GM19468 (cell line): ENCODE results near the gene PGRMC1.
"Not testable (repeated sequence)": the region's sequence is repeated elsewhere in the genome, so short reads cannot be mapped to it uniquely, and the experiment has no call there.

Experiments used
- ATAC-seq: cut with Tn5 transposase; IDR thresholded peaks from one replicate; pipeline ENCODE4 v1.9.1; 2021; ENCODE audit warnings: mild to moderate bottlenecking, moderate library complexity, moderate number of reproducible peaks; ENCODE audit not compliant: unreplicated experiment; ENCODE audit errors: extremely low read depth

Gene PGRMC1

GRCh38 chrX:119230850-119231249, 5.2 kb upstream of the PGRMC1 start:
- ATAC-seq = no peak

DNA sequence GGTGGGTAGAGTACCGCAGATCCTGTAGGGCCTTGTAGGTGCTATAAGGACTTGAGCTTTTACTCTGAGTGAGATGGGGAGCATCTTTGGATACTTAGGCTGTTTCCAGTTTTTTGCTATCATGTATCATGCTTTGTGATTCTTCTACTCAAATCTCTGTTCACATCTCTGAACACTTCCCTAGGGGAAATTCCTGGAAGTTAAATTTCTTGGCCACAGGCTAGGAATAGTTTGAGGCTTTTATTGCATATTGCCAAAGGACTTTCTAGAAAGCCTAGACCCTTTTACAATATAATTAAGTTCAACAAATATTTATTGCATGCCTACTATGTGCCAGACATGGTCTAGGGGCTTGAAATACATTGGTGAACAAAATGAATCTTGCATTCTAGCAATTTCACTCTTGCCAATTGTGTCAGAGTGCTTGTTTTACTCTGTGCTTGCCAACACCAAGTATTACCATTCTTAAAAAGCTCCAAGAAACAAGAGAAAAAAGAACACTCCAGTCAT, 4.1 kb upstream of the PGRMC1 start:
- no peak for ATAC-seq

DNA sequence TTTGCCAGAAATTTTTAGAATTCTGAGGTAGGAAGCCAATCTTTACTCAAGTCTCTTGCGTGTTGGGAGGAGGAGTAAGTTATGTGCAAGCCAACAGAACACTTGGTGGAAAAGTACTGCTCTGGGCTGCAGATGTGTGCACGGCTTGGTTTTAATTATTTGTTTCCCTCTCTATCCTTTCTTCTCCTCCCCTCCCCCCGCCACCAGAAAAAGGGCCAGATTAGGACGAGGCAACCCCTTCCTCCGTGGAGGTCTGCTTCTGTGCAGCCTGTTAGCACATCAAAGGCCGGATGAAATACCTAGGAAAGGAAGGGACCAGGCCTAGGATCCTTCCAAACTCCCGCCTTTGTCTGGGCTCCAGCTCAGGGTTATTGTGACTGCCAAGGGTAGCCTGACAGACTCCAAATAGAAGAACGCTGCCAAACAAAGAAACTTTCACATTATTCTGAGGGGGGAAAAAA, 1.0 kb upstream of the PGRMC1 start:
- ATAC-seq = no peak

- ATAC-seq = no peak
Measured at GRCh38 chrX:119236623-119237561, 807 bp downstream of the PGRMC1 start.

- ATAC-seq = no peak
Measured at GRCh38 chrX:119237562-119237942, 1.5 kb downstream of the PGRMC1 start.

GRCh38 chrX:119238557-119238956, 2.5 kb downstream of the PGRMC1 start:
- no peak for ATAC-seq

- ATAC-seq = no peak
Measured at GRCh38 chrX:119240356-119240755, 4.3 kb downstream of the PGRMC1 start.

- no peak for ATAC-seq
Measured at GRCh38 chrX:119247702-119248101, 11.6 kb downstream of the PGRMC1 start.

- ATAC-seq = no peak
Measured at GRCh38 chrX:119249891-119250290, 13.8 kb downstream of the PGRMC1 start.

- ATAC-seq = no peak
Measured at GRCh38 chrX:119251386-119251785, 15.3 kb downstream of the PGRMC1 start.

DNA sequence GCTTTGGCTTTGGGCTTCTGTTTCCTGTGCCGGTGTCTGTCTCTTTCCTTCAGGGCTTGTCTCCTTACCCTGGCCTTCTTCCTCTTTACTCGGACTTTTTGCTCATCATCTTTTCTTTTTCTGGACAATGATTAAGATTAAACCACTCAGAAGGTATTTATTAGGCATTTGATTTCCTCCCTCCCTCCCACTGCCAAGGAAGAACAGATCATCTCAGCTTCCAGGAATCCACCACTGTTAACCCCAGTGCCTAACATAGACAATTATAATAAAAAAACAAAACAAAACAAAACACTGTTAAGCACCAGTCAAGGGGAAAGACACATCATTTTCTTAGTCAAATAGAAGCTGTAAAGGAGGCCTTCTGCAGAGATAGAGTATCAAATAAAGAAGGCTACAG, 16.6 kb downstream of the PGRMC1 start:
- ATAC-seq = no peak

DNA sequence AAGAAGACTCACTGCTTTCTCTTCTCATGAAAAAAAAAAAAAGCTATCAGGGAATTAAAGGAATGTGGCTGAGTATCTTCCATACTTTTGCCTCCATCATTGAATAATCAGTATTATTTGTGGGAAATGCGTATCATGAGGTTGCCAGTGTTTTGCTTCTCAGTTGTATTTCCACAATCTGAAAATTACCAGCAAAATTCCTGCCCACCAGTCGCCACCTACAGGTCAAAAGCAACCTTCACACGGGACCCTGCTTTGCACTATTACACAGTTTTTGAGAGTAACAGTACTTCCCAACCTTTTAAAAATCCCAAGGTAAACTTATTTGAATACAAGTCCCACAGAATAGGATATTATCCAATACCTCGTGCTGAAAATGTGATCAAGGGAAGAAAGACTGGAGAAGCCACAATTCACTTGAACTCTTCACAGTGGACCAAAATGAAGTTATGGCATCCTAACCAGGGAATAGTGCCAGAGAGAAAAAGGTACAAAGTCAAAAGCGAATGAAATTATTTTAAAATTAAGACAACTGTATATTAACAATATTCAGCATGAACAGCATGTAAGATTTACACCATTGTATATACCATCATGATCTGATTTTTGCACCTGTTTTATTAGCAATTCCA, 30.4 kb downstream of the PGRMC1 start:
- no peak for ATAC-seq

- not testable (repeated sequence) for ATAC-seq
Measured at GRCh38 chrX:119267115-119267514, 31.0 kb downstream of the PGRMC1 start.

- no peak for ATAC-seq
Measured at GRCh38 chrX:119272882-119273419, 36.9 kb downstream of the PGRMC1 start.

DNA sequence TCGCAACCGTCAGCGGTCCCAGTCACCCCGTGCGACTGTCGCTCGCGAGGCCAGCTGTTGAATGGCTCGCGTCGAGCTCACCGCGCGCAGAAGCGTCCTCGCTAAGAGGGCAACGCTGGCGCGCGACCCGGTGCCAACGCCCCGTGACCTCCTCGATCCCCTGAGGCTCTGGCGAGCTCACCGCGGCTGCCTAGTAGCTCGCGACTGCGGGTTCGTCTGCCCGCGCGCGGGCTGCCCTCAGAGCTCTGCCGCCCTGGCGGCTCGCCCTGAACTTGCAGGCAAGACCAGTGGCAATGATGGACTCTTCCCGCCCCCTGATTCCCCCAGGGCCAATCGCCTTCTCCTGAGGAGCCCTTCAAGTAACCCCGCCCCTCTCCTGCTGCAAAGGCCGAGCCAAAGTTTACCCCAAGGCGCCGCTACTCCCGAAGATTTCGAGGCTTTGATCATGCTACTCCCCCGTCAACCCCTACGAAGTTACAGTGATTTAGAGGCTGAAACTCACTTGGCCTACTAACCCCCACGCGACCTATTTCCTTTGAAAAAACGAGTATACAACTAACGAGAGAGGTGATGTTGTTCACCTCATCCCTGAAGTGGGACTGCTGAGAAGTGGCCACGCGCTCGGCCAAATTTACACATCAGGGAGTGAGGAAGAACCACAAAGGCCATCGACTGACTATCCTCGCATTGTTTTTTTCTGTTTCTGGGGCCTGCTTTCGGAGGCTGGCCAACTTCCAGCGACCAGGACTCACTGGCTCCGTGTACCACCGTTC, 37.5 kb downstream of the PGRMC1 start:
- no peak for ATAC-seq

GRCh38 chrX:119282347-119282746, 46.3 kb downstream of the PGRMC1 start:
- ATAC-seq = not testable (repeated sequence)

- ATAC-seq = no peak
Measured at GRCh38 chrX:119288890-119289393, 52.9 kb downstream of the PGRMC1 start.

DNA sequence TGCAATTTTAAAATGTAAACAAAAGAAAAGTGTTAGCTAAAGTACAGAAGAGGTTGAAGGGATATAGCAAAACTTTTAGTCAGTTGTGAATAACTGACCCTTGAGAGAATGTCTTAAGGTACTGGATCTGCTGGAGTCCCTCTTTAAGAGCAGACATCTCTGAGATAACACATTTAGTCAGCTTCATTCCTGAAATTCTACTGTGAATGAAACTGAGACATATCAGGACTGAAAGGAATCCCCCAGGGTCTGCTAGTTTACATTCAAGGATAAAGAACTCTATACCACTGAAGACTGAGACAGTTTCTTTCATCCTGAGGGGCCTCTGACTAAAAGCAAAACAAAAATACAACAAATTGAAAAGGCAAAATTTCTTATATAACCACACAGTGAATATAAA, 54.4 kb downstream of the PGRMC1 start:
- no peak for ATAC-seq

DNA sequence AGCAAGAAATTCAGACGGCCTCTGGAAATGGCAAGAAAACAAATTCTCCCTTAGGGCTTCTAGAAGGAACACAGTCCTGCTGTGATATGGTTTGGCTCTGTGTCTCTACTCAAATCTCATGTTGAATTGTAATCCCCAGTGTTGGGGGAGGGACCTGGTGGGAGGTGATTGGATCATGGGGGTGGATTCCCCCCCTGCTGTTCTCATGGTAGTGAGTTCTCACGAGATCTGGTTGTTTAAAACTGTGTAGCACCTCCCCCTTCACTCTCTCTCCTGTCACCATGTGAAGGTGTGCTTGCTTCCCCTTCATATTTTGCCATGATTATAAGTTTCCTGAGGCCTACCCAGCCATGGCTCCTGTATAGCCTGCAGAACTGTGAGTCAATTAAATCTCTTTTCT, 55.2 kb downstream of the PGRMC1 start:
- not testable (repeated sequence) for ATAC-seq

DNA sequence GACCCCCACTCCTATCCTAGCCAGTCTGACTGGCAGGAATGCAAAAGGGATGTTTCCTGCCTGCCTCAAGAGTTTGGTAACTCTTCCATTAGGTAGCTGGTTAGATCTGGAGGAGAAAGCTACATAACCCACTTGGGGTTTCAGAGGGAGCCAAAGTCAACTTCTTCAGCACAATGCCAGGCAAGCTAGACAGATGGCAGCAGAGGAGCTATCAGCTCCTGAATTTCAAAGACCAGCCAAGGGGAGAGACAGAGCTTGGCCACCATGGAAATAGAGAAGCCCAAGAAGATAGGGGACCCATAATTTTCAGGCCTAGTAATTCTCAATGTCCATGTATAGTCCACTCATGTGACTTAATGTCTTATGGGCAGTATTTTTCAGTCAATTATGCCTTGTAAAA, 56.4 kb downstream of the PGRMC1 start:
- no peak for ATAC-seq
